ENCODE data around the gene CLIC3. TPM values are rescaled to one million over a fixed set of nuclear protein-coding genes. Genes with fewer than 3 reads are reported as not detected.

Gene CLIC3
- total RNA-seq, 4 donors from 2014 or later, result 0.36 TPM; not detected in 3

GRCh38 chr9:136985027-136985602, 11.3 kb downstream of the CLIC3 start:
- no peak overlapping the region for H3K27ac ChIP-seq
- intact Hi-C loops (cut with DNase I; ENCODE audit: low total_unique reads) (no loop called here), in situ Hi-C loops (cut with MboI; ENCODE audit: low sequenced_read_pairs in 4 of 4) (no loop called here)
- H3K9me3 ChIP-seq, result no peaks in the 10 kb centered on the region
- H3K4me1 ChIP-seq, result peaks cover 0 to 5% of the 10 kb centered on the region in 2 donors
- ATAC-seq (no peak), DNase-seq (no peak)
- peaks cover 19 to 30% (median 26%) of the 10 kb centered on the region in 3 donors for H3K27me3 ChIP-seq
- no peak for TF ChIP-seq POLR2A (IDR thresholded peaks at IDR 0.05)
- no peak overlapping the region for H3K4me3 ChIP-seq
- H3K36me3 ChIP-seq, result no peaks in the 10 kb centered on the region

GRCh38 chr9:136984464-136985026, 11.8 kb downstream of the CLIC3 start:
- H3K9me3 ChIP-seq, result no peaks in the 10 kb centered on the region
- no peak overlapping the region for H3K27ac ChIP-seq
- H3K4me1 ChIP-seq, result peaks cover 0 to 5% of the 10 kb centered on the region in 2 donors
- H3K27me3 ChIP-seq, result peaks cover 19 to 30% (median 26%) of the 10 kb centered on the region in 3 donors
- TF ChIP-seq CTCF (IDR thresholded peaks at IDR 0.05 in 4 of 5, conservative IDR thresholded peaks at IDR 0.05 in 1 of 5), result no peak
- no peak for TF ChIP-seq POLR2A (IDR thresholded peaks at IDR 0.05)
- ATAC-seq (no peak), DNase-seq (no peak)
- no peak overlapping the region for H3K4me3 ChIP-seq
- intact Hi-C loops (cut with DNase I; ENCODE audit: low total_unique reads), result no loop called here
- in situ Hi-C loops (cut with MboI; ENCODE audit: low sequenced_read_pairs in 4 of 4), result no loop called here
- H3K36me3 ChIP-seq, result no peaks in the 10 kb centered on the region

DNA sequence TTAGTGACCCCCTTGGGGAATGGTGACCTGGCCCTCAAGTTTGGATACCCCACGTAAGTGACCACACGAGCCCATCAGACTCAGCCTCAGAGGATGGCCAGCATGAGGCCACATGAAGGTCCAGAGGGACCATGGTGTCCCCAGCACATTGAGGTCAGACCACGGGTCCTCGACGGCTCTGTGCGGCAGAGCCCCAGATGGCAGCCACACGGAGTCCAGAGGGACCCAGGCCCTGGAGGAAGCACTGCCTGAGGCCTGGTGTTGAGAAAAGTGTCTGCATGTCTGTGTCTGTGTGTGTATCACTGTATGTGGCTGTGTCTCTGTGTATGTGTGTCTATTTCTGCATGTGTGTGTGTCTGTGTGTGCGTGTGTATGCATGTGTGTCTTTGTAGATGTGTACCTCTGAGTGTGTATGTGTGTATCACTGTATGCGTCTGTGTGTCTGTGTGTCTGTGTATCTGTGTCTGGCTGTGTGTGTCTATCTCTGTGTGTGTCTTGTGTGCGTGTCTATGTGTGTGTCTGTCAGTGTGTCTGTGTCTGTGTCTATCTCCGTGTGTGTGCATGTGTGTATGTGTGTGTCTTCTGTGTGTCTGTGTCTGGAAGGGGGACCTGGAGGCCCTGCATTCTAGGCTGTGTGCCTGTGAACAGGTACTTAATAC, 12.6 kb downstream of the CLIC3 start:
- Histone ChIP-seq H3K4me1 (peaks cover 0 to 5% of the 10 kb centered on the region in 2 donors), H3K4me3 (no peak overlapping the region), H3K27ac (no peak overlapping the region), H3K36me3 (no peaks in the 10 kb centered on the region), H3K27me3 (peaks cover 19 to 30% (median 26%) of the 10 kb centered on the region in 3 donors), H3K9me3 (no peaks in the 10 kb centered on the region)
- DNase-seq (no peak), ATAC-seq (no peak)
- intact Hi-C loops (cut with DNase I; ENCODE audit: low total_unique reads) (no loop called here), in situ Hi-C loops (cut with MboI; ENCODE audit: low sequenced_read_pairs in 4 of 4) (no loop called here)
- TF ChIP-seq CTCF (IDR thresholded peaks at IDR 0.05 in 4 of 5, conservative IDR thresholded peaks at IDR 0.05 in 1 of 5) (no peak), POLR2A (IDR thresholded peaks at IDR 0.05) (no peak)

GRCh38 chr9:136983167-136983566, 13.2 kb downstream of the CLIC3 start:
- no peak overlapping the region for H3K4me3 ChIP-seq
- in situ Hi-C loops (cut with MboI; ENCODE audit: low sequenced_read_pairs in 4 of 4), result no loop called here
- no peak for TF ChIP-seq POLR2A (IDR thresholded peaks at IDR 0.05)
- TF ChIP-seq CTCF (IDR thresholded peaks at IDR 0.05 in 4 of 5, conservative IDR thresholded peaks at IDR 0.05 in 1 of 5), result no peak
- H3K4me1 ChIP-seq, result peaks cover 0 to 5% of the 10 kb centered on the region in 2 donors
- ATAC-seq, result no peak
- no peak for DNase-seq
- intact Hi-C loops (cut with DNase I; ENCODE audit: low total_unique reads), result no loop called here
- no peaks in the 10 kb centered on the region for H3K9me3 ChIP-seq
- H3K36me3 ChIP-seq, result no peaks in the 10 kb centered on the region
- H3K27me3 ChIP-seq, result peaks cover 19 to 30% (median 26%) of the 10 kb centered on the region in 3 donors
- no peak overlapping the region for H3K27ac ChIP-seq
